Activated T-helper 1 cell treated with anti-CD3 and anti-CD28 coated beads, Interleukin-12 subunit alpha, Interleukin-12 subunit beta, Interleukin-2, Interleukin-4 antibody, amounts not matched to agents 30 ng/mL and 10 ng/mL and 1 ng/mL, durations not matched to agents 14 hours and 24 hours and 36 hours (primary cell): ENCODE measurements around the gene ZBTB20. TPM values are rescaled to one million over a fixed set of nuclear protein-coding genes. Genes with fewer than 3 reads are reported as not detected.

ENCODE experiments used
- DNase-seq: peaks from one replicate; pipeline ENCODE4 v3.0.0; 2021; ENCODE audit warnings: low spot score
- H3K27ac Mint-ChIP-seq: one replicate; pipeline ENCODE4 v1.8.0; 2021; ENCODE audit warnings: mild to moderate bottlenecking, mixed read lengths
- H3K27me3 Mint-ChIP-seq: one replicate; pipeline ENCODE4 v1.8.0; 2022; ENCODE audit warnings: mild to moderate bottlenecking, moderate library complexity, mixed read lengths; ENCODE audit not compliant: insufficient read depth
- H3K36me3 Mint-ChIP-seq: one replicate; pipeline ENCODE4 v1.8.0; 2021; ENCODE audit warnings: low read depth, mixed read lengths
- H3K4me1 Mint-ChIP-seq: one replicate; pipeline ENCODE4 v1.8.0; 2021; ENCODE audit warnings: low read depth, mixed read lengths
- H3K4me3 Mint-ChIP-seq: one replicate; pipeline ENCODE4 v1.8.0; 2021; ENCODE audit warnings: mild to moderate bottlenecking, moderate library complexity, mixed read lengths
- H3K9me3 Mint-ChIP-seq: one replicate; pipeline ENCODE4 v1.8.0; 2021; ENCODE audit warnings: mixed read lengths
- intact Hi-C: fragments of 100-400 bp; cut with micrococcal nuclease; formaldehyde crosslinking; loops from one replicate; pipeline ENCODE4 v1.15.1; 2024
- total RNA-seq: library from RNA; stranded (reverse); gene quantifications from 2 replicates; pipeline ENCODE4 v1.2.3, GENCODE V29; 2022

Gene ZBTB20
- total RNA-seq, 1 donor from 2014 or later: 4.1 TPM

DNA sequence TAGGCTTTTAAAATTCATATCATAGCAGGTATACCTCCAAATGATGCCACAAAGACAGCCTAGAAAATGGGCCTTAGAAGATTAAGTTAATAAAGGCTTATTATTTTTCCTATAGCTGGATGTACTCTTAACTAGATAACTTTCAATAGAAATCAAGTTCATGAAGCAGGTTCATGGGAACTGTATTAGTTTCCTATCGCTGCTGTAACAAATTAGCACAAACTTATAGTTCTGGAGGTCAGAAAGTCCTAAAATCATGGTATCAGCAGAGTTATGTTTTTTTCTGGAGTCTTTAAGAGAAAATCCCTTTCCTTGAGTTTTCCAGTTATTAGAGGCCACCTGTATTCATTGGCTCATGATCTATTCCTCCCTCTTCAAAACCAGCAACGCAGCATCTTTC lies 583.4 kb downstream of the ZBTB20 start:
- H3K4me1 Mint-ChIP-seq: no peaks in the 10 kb centered on the region
- DNase-seq: no peak
- no peaks in the 10 kb centered on the region for H3K27me3 Mint-ChIP-seq
- no peaks in the 10 kb centered on the region for H3K9me3 Mint-ChIP-seq
- no peak overlapping the region for H3K4me3 Mint-ChIP-seq
- H3K27ac Mint-ChIP-seq: no peak overlapping the region
- intact Hi-C loops: no loop called here
- H3K36me3 Mint-ChIP-seq: no peaks in the 10 kb centered on the region

DNA sequence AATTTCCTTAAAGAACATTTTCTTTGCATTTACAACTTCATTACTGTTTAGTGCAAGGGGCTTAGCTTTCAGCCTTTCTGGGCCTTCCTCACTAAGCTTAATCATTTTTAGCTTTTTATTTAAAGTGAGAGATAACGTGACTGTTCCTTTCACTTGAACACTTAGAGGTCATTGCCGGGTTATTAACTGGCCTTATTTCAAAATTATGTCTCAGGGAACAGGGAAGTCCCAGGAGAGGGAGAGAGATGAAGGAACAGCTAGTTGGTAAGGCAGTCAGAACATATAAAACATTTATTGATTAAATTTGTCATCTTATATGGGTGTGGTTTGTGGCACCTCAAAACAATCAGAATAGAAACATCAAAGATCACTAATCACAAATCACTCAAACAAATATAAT lies 584.5 kb downstream of the ZBTB20 start:
- Mint-ChIP-seq H3K4me1 (no peaks in the 10 kb centered on the region), H3K36me3 (no peaks in the 10 kb centered on the region), H3K9me3 (no peaks in the 10 kb centered on the region), H3K27me3 (no peaks in the 10 kb centered on the region), H3K27ac (no peak overlapping the region), H3K4me3 (no peak overlapping the region)
- DNase-seq: no peak
- intact Hi-C loops: no loop called here

DNA sequence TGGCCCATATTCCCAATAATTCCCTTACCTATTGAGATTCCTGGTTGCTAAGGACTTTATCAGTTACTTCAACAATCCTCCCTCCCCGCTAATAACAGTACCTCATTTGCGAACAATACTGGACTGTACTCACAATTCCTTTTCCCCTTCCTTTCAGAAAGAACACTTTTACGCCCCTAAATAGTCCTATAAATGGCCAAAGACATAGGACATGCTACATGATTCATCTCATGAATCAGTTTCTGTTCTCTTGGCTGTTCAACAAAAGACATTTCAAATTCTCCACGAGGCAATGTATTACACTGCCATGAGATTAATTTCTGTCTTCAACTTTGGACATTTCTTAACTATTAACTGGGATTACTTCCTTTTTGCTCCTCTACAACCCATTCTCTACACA lies 588.8 kb downstream of the ZBTB20 start:
- no peak for DNase-seq
- no peak overlapping the region for H3K4me3 Mint-ChIP-seq
- no peaks in the 10 kb centered on the region for H3K36me3 Mint-ChIP-seq
- H3K27ac Mint-ChIP-seq: no peak overlapping the region
- intact Hi-C loops: no loop called here
- H3K27me3 Mint-ChIP-seq: no peaks in the 10 kb centered on the region
- H3K9me3 Mint-ChIP-seq: no peaks in the 10 kb centered on the region
- no peaks in the 10 kb centered on the region for H3K4me1 Mint-ChIP-seq

DNA sequence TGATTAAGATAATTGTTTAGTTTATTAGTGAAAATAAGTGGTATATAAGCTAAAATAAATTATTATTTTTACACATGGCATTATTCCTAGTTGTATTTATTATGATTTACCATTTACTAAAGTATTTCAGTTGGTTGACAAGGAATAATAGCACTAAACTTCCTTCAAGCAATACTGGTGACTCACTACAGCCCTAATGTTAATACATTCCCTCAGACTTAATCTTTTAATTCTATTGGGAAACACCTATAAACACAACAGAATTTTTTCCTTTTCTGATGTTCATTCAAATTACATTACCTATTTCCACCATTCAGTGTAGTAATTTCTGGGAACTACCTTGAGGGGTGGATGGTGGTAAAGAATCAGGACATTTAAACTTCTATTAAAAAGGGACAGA lies 589.3 kb downstream of the ZBTB20 start:
- no peak overlapping the region for H3K4me3 Mint-ChIP-seq
- intact Hi-C loops: no loop called here
- no peaks in the 10 kb centered on the region for H3K9me3 Mint-ChIP-seq
- no peaks in the 10 kb centered on the region for H3K36me3 Mint-ChIP-seq
- no peak for DNase-seq
- no peaks in the 10 kb centered on the region for H3K27me3 Mint-ChIP-seq
- H3K4me1 Mint-ChIP-seq: no peaks in the 10 kb centered on the region
- no peak overlapping the region for H3K27ac Mint-ChIP-seq

DNA sequence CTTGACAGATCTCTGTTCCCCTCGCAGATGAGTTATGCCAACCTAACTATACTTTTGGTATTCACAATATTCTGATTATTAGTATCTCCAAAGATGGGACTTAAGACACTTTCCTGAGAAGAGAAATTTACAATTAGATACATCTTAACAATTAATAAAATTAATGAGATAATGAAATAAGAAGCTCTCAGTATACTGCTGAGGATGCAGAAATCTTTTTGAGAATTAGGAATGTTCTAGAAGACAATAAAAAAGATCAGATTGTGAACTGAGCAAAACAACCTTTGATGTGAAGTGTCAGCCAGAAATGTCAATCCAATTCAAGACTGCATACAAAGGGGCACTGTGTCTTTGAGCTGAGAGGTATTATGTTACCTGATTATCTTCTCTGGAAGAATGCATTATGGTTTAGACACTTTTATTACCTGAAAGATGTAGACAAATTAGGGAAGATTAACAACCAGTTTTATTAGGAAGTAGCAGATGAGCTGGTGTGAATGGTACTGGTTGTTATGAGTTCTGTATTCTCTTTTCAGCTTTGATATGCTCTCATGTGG lies 590.4 kb downstream of the ZBTB20 start:
- H3K27ac Mint-ChIP-seq: no peak overlapping the region
- no peaks in the 10 kb centered on the region for H3K4me1 Mint-ChIP-seq
- DNase-seq: no peak
- no peak overlapping the region for H3K4me3 Mint-ChIP-seq
- no peaks in the 10 kb centered on the region for H3K9me3 Mint-ChIP-seq
- H3K36me3 Mint-ChIP-seq: no peaks in the 10 kb centered on the region
- intact Hi-C loops: no loop called here
- H3K27me3 Mint-ChIP-seq: no peaks in the 10 kb centered on the region

DNA sequence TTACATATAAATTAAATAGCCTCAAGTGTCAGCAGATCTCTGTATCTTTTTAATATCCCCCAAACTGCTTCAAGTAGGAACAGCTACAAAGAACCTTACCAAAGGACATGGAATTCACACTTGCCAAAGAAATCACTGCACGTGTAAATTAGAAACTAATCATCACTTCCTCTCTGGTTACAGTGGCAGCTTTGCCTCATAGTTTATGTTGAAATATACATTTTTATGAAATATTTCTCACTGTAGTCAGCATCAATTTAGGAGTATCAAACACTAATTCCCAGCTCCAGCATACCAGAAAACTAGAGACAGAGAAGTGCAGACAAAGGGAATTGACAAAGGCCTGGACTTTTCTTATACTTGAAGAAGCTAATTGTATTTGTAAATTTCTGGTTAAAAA lies 592.4 kb downstream of the ZBTB20 start:
- intact Hi-C loops: no loop called here

DNA sequence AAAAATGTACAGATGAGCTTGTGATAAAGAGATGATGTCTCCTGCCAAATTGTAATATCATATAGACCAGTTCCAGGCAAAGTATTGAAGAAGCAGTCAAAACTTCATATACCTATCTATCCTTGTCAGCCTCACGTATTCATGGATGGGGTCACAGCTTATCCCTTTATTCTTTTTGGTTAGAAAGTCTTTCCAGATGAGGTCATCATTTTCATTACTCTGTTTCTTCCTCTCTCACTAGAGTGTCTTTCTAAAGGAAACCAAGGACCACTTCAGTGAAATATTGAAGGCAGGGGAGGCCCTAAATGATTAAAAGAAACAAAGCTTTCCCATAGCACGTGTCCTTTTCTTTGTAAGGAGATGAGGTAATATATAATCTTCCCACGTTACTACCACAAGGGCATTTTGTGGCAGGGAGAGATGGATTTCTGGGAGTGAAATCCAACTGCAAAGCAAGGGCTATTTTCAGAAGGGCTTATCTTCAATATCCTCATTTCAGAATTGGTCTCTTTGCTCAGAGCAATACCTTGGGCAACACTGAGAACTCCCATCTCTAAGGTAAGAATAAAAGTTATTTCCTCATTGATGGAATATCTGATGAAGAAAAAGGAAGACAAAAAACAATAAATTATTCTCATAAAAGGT lies 593.0 kb downstream of the ZBTB20 start:
- Mint-ChIP-seq H3K36me3 (no peaks in the 10 kb centered on the region), H3K9me3 (no peaks in the 10 kb centered on the region), H3K27ac (no peak overlapping the region), H3K4me1 (no peaks in the 10 kb centered on the region), H3K27me3 (no peaks in the 10 kb centered on the region), H3K4me3 (no peak overlapping the region)
- no peak for DNase-seq
- intact Hi-C loops: no loop called here

More for the DNA sequence above, 592.4 kb downstream of the ZBTB20 start:
- no peak overlapping the region for H3K27ac Mint-ChIP-seq
- no peaks in the 10 kb centered on the region for H3K9me3 Mint-ChIP-seq
- no peaks in the 10 kb centered on the region for H3K36me3 Mint-ChIP-seq
- H3K4me3 Mint-ChIP-seq: no peak overlapping the region
- H3K27me3 Mint-ChIP-seq: no peaks in the 10 kb centered on the region
- no peak for DNase-seq
- no peaks in the 10 kb centered on the region for H3K4me1 Mint-ChIP-seq

DNA sequence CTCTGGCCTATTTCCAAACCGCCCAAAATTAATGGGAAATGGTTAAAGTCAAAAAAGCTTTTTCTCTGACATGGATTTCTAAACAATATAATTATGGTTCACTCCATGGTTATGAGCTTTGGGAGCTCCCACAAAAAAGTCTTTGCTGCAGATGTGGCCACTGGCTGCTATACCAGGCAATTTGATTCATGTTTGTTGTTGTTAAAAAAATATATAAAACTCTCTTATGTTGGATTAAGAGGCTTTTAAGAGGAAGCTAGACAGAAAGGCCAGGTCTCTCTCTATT lies 594.6 kb downstream of the ZBTB20 start:
- no peaks in the 10 kb centered on the region for H3K36me3 Mint-ChIP-seq
- H3K4me3 Mint-ChIP-seq: no peak overlapping the region
- H3K27me3 Mint-ChIP-seq: no peaks in the 10 kb centered on the region
- intact Hi-C loops: no loop called here
- H3K4me1 Mint-ChIP-seq: no peaks in the 10 kb centered on the region
- H3K27ac Mint-ChIP-seq: no peak overlapping the region
- DNase-seq: no peak
- H3K9me3 Mint-ChIP-seq: no peaks in the 10 kb centered on the region

DNA sequence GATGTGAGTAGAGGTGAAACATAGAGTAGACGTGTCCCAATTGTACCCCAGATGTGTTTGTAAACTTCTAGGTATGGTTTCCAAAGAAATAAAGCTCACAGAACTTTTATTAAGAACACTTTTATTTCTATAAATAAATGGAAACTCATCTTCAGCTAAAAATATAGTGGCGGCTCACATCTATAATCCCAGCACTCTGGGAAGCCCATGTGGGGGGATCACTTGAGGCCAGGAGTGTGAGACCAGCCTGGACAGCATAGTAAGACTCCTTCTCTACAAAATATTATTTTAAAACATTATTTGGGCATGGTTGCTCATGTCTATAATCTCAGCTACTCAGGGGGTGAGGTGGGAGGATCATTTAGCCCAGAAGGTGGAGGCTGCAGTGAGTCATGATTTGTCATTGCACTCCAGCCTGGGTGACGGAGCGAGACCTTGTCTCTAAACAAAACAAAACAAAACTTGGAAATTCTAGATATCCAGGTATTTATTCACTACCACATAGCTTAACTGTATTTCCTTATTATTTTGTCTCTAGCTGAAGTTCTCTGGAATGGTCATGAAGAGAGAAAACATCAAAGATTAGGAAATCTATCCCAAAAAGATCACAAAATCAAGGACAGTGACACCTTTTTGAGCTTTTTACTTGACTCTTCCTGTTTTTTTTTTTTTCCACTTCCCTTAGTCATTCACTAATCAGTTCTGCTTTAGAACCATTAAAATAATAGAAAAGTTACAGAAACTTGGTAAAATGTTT lies 595.1 kb downstream of the ZBTB20 start:
- no peak overlapping the region for H3K27ac Mint-ChIP-seq
- intact Hi-C loops: no loop called here
- no peaks in the 10 kb centered on the region for H3K4me1 Mint-ChIP-seq
- no peaks in the 10 kb centered on the region for H3K36me3 Mint-ChIP-seq
- H3K27me3 Mint-ChIP-seq: no peaks in the 10 kb centered on the region
- no peak overlapping the region for H3K4me3 Mint-ChIP-seq
- no peaks in the 10 kb centered on the region for H3K9me3 Mint-ChIP-seq
- DNase-seq: no peak

DNA sequence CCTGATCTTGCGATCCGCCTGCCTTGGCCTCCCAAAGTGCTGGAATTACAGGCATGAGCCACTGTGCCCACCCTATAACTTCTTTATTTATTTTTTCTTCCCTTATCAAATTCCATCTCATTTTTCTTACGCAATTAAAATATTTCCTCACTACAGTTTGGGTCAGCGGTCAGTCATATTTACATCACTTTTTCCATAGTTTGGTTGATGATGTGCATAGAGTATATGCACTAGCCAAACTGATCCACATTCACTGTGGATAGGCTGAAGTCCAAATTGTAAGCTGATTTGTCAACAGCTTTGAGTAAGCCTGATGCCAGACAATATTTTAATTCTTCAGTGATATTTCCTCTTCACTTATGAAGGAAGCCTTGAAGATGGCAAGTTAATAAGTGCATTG lies 596.9 kb downstream of the ZBTB20 start:
- Mint-ChIP-seq H3K4me1 (no peaks in the 10 kb centered on the region), H3K9me3 (no peaks in the 10 kb centered on the region), H3K27me3 (no peaks in the 10 kb centered on the region), H3K36me3 (no peaks in the 10 kb centered on the region), H3K4me3 (no peak overlapping the region), H3K27ac (no peak overlapping the region)
- DNase-seq: no peak
- intact Hi-C loops: no loop called here

DNA sequence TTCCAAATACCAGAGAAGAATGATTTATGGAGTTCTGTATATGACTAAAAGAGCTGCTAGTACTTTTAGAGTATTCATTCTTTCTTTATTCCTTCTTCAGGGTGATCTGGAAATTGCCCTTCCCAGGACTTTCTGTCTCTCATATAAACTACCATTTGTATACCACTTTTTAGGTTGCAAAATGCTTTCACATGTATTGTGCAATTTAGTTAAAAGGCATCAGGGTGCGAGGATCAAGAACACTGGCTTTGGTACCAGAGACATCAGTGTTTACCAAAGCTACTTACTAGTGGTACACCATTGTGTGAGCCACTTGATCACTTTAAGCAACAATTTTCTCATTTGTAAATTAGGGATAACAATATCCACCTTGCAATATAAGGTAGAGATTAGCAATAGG lies 601.9 kb downstream of the ZBTB20 start:
- no peak for DNase-seq
- intact Hi-C loops: no loop called here
- no peaks in the 10 kb centered on the region for H3K4me1 Mint-ChIP-seq
- no peaks in the 10 kb centered on the region for H3K36me3 Mint-ChIP-seq
- H3K27me3 Mint-ChIP-seq: no peaks in the 10 kb centered on the region
- no peak overlapping the region for H3K27ac Mint-ChIP-seq
- H3K4me3 Mint-ChIP-seq: no peak overlapping the region
- H3K9me3 Mint-ChIP-seq: no peaks in the 10 kb centered on the region

DNA sequence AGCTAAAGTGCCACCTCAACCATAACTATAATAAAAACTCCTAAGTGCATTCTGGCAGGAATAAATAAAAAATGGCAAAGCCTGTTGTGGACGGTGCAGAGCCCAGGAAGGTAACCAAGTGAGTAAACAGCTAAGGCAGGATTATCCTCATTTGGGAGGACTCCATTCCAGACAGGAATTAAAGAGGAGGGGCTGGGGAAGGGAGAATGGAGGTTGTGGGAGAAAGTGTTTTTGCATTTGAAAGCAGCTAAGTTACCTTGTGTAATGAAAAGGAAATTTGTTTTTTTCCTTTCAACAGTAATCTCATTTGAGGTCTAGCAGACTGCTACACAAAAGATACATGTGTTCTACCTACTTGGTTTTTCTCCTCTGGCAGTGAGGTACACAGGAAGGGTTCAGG lies 604.7 kb downstream of the ZBTB20 start:
- Mint-ChIP-seq H3K4me3 (no peak overlapping the region), H3K27ac (no peak overlapping the region), H3K9me3 (no peaks in the 10 kb centered on the region), H3K4me1 (no peaks in the 10 kb centered on the region), H3K36me3 (no peaks in the 10 kb centered on the region), H3K27me3 (no peaks in the 10 kb centered on the region)
- DNase-seq: no peak
- intact Hi-C loops: no loop called here

DNA sequence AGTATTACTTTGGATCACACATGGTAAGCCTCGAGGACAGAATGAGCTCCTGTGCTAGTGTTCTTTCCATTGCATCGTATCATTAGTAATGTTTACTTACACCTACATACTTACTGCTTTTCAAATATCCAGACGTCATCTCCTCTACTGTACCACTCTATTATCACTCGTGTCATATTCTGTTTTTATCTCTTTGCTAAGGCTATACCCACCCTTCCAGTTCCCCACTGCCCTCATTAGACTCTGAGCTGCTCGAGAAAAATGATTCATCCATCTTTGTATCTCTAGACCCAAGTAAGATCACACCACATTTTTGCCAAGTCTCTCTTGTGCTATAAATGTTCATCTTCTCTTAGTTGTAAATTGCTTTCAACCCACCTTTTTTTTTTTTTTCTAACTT lies 607.6 kb downstream of the ZBTB20 start:
- no peaks in the 10 kb centered on the region for H3K36me3 Mint-ChIP-seq
- H3K27ac Mint-ChIP-seq: no peak overlapping the region
- DNase-seq: no peak
- H3K9me3 Mint-ChIP-seq: peaks cover 5% of the 10 kb centered on the region
- no peak overlapping the region for H3K4me3 Mint-ChIP-seq
- no peaks in the 10 kb centered on the region for H3K27me3 Mint-ChIP-seq
- no peaks in the 10 kb centered on the region for H3K4me1 Mint-ChIP-seq
- intact Hi-C loops: no loop called here
